GM19023 (cell line): ENCODE results near the gene TYROBP.
"Not testable (repeated sequence)": the region's sequence is repeated elsewhere in the genome, so short reads cannot be mapped to it uniquely, and the experiment has no call there.

ENCODE experiments used
- ATAC-seq: cut with Tn5 transposase; IDR thresholded peaks from one replicate; pipeline ENCODE4 v1.9.1; 2021; ENCODE audit warnings: mild to moderate bottlenecking, moderate library complexity; ENCODE audit not compliant: unreplicated experiment

TYROBP gene

DNA sequence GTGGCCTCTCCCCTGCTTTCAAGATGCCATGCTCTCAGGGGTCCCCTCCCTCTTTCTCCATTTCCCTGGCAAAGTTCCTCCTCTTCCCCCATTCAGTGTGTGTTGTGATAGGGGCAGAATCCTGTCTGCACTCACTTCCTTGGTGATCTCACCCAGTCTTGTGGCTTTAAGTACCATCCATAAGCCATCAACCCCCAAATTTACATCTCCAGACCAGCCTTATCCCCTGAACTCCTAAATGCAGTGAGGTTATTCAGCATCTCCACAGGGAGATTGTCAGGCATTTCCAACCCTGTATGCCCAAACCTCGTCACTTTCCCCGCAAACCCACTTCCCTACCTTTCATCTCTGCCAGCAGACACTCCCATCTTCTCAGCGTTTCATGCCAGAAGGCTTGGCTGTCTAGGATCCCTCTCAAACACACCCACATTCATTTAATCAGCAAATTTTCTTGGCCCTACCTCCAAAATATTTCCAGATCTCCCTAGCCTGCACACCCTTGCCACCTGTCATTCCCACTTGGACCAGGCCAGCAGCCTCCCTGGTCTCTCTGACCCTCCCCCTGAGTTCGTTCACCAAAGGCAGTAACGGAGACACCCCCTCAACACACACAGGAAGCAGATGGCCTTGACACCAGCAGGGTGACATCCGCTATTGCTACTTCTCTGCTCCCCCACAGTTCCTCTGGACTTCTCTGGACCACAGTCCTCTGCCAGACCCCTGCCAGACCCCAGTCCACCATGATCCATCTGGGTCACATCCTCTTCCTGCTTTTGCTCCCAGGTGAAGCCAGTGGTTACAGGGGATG, 6.0 kb downstream of the TYROBP start, which contains the start of gene HCST:
HCST (plus strand) TSS at position 676 of the 808 bp plus-strand sequence; CDS start at position 741, 65 bp downstream.
- ATAC-seq, result no peak

DNA sequence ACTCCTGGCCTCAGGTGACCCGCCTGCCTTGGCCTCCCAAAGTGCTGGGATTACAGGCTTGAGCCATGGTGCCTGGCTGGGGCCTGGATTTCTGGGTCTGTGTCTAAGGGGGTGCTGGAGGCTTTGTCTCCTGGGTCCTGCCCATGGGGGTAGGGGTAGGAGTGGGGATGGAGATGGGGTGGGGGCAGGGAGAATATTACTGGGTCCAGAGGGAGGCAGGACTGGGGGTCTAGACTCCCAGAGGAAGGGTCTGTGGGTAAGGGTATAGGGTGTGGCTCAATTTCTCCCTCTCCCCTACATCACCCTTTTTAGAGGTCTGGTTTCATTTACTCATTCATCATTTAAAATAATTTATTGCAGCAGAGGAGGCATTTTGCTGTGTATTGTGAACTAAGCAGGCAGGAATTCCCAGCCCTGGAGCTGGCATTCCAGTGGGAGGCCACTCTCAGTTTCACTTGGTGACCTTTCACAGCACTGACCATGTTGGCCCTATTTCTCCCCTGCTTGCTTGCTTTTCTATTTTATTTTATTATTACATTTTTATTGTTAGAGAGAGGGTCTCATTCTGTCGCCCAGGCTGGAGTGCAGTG, 6.9 kb downstream of the TYROBP start:
- ATAC-seq, result no peak

DNA sequence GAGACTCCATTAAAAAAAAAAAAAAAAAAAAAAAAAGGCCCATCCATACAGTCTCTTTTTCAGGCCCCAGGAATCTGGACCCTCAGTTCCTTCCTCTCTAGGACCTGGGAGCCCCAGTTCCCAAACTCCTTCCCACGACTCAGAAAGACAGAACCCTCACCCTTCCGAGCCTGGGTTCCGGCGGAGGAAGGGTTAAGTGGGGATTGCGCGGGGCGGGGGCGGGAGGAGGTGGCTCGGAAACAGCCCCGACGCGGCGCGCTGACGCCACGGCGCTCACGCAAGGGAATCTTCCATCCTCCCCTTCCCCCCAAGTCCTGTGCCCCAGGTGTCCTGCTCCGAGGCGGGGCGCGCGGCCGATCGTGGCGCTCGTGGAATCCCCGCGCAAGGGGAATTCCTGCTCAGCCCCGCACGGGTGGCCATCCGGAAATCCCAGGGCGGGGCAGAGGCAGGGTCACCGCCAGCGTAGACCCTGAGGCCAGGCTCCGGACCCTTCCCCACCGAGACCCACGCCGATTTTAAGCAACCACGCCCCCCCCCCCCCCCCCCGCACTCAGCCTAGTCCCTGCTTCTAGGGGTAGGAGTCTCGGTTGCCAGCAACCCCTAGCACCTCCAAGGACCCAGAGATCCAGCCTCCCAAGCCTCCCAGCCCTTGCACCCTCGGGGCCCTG, 8.4 kb downstream of the TYROBP start:
- no peak for ATAC-seq

DNA sequence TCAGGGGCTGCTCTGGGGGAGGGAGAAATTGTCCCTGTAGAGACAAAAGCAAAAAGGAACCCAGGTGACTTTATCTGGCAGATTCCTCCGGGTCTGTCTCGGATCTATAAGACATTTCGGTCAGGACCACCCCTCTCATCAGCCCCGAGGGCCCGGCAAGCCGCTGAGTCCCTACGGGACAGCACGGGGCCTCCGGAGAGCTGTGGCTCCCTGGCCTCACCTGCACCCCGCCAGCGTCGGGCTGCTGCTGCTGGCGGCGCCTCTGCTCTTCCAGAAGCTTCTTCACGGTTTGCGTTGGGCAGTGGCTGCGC, 9.6 kb downstream of the TYROBP start:
- ATAC-seq, result no peak

DNA sequence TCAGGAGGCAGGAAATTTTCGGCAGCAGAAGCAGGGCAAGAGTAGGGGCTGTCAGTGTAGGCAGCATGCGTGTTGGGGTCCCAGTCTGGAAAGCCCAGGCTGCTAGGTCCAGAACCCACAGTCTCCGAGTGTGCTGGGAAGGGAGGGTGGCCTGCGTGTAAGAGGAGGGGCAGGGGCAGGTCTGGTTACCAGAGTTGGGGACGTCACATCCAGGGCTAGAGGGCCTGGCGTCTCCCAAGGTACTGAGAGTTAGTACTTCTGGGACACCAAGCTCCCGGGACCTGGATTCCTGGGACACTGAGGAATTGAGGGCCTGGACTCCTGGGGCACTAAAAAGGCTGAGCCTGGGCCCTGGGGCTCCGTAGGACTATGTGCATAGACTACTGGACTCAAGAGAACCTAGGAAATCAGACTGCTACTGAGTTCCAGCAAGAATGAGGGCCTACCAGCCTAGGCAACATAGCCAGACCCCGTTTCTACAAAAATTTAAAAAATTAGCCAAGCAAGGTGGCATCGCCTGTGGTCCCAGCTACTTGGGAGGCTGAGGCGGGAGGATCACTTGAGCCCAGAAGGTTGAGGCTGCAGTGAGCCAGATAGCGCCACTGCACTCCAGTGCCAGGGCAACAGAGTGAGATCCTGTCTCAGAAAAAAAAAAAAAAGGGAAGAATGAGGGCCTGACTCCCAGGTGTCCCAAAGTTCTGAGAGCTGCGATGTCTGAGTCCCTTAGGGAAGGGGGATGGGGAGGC, 10.2 kb downstream of the TYROBP start:
- ATAC-seq, result no peak

DNA sequence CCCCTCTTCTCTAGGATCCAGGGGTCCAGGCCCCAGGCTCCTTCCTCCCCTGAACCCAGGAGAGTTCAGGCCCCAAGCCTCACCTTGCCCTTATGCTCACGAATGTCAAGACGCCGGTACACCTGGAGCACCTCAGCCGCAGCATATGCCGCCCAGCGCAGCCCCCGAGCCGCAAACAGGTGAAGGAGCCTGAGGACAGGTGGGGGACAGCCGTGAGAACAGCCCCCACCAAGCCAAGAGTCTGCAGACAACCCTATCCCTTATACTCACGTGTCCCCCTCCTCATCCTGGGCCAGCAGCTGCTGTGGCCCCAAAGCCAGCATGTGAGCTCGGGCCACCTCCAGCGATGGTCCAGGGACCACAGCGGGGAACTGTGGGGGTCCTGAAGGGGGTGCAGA, 11.5 kb downstream of the TYROBP start:
- no peak for ATAC-seq

DNA sequence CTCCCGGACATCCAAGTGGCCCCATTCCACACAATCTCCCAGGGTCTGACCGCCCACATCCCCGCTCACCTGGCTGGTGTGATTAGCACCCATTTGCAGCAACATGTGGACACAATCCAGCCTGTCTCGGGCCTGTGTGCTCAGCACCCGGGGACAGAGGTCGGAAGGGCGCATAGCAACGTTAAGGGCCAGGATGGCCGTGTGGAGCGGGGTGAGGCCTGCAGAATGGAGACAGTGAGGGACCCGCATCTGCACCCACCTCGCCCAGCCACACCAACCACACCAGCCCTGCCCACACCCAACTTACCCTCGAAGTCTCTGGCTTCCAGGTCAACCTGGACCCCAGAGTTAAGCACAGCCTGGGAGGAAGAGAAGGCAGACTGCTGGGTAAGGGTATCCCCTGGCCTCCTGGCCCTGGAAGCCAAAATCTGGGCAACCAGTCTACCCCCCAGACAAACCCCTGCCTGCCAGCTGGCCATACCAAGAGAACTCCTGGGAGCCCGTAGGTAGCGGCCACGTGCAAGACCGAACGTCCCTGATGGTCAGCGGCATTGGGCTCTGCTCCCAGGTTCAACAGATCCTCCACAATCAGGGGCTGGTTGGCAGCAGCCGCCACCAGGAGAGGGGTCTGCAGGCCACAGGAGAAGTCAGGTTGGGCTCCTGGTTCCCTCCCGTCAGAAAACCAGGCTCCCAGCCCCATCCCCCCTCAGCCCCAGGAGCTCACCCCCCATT, 12.0 kb downstream of the TYROBP start:
- no peak for ATAC-seq

DNA sequence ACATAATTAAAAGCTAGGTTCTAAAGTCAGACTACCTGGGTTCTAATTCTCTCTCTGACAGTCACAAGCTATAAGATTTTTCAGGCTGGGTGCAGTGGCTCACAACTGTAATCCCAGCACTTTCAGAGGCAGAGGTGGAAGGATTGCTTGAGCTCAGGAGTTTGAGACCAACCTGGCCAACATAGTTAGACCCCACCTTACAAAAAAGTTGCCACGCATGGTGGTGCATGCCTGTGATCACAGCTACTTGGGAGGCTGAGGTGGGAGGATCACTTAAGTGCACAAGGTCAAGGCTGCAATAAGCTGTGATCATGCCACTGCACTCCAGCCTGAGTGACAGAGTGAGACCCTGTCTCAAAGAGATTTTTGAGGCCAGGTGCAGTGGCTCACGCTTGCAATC, 13.8 kb downstream of the TYROBP start:
- ATAC-seq, result no peak

DNA sequence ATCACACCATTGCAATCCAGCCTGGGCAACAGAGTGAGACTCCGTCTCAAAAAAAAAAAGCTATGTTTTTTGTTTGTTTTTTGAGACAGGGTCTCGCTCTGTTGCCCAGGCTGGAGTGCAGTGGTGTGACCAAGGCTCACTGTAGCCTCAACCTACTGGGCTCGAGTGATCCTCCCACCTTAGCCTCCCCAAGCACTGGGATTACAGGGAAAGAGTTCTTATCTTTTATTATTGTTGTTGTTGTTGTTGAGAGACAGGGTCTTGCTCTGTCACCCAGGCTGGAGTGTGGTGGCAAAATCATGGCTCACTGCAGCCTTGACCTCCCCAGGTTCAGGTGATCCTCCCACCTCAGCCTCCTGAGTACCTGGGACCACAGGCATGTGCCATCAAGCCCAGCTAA, 16.3 kb downstream of the TYROBP start:
- not testable (repeated sequence) for ATAC-seq

DNA sequence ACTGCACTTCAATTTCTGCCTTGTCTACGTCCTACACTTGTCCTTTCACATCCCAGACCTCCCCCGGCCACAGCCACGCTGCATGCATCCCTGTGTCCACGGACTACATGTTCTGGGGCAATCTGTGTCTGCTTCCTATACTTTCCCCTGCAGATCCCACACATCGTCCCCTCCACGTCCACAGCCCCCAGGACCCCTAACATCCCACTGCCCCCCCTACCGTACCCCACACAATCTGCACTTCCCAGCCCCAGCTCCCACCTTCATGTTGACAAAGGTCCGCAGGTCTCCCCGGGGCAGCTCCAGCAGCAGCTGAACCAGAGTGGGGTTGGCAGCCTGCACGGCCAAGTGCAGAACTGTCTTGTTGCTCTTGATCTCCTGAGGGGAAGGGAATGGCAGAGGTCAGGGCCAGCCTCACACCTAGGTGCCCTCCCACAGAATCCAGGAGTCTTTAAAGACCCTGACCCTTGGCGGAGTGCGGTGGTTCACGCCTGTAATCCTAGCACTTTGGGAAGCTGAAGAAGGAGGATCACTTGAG, 17.9 kb downstream of the TYROBP start:
- ATAC-seq, result no peak

DNA sequence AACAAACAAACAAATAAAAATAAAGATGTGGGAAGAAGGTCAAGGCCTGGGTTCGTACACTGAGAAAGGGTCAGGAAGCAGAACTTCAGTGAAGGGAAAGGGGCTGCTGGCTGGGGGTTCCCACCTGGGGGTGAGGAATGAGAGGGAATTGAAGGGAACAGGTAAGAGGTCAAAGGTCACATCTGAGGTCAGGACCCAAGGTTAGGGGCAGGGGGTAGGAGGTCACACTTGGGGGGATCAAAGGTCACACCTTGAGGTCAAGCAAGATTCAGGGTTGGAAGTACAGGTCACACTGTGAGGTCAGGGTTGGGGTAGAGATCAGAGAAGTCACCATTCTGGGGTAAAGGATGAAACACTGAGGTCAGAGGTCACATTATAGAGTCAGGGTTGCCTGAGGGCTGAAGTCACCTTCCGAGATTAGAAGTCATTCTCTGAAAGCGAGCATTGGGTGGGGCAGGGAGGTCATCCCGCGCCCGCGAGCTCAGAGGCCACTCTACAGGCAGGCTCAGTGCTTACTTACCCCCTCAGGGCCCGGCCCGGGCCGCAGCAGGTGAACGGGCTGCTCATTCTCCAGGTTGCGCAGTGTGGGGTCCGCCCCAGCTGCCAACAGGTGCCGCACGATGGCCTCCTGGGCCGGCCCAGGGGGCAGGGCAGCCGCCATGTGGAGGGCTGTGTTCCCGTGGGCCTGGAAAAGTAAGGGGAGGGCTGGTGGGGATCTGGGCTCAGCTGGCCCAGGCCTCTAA, 18.6 kb downstream of the TYROBP start:
- ATAC-seq, result no peak

DNA sequence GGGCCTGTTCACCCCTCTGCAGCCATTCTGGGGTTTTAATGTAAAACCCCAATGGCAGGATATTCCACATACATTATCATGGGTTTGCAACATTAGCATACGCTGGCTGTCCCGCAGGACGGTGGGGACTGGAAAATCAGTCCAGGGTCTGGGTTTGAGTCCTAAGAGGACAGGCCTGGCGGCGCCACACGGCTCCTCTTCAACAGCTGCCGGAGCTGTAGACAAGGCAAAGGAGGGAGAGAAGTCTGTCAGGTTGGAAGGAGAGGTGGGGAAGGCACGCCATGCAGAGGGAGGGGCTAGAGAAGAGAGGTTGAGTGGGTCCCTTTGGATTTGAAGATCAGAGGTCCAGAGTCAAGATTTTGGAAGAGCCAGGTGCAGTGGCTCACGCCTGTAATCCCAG, 19.7 kb downstream of the TYROBP start:
- no peak for ATAC-seq

DNA sequence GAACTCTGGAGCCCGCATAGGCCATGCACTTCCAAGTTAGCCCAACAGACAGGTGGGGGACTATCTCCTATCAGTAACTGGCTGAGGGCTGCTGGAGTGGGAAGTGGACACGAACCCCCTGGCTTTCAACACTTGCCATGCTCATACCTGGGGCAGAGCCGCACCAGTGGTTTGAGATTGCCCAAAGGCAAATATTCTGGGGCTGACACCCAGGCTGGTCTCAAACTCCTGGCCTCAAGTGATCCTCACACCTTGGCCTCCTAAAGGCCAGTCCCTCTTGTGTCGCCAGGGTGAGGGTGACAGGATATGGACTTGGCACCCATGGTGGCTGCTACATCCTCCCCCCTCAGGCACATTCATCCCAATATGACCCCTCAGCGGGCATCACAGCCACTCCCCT, 20.9 kb downstream of the TYROBP start:
- no peak for ATAC-seq

DNA sequence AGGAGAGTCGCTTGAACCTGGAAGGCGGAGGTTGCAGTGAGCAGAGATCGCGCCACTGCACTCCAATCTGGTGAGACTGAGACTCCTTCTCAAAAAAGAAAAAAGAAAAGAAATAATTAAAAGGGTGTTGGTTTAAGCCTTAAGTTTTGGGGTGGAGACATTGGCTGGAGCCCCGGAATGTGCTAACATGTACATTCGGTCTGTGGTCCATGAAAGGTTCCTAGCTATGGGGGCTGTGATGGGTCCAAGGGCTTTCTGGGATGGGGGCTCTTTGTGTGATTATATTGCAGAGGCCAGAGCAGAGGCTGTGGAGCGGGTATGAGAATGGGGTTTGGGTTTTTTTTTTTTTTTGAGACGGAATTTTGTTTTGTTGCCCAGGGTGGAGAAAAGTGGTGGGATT, 22.2 kb downstream of the TYROBP start:
- ATAC-seq, result no peak

DNA sequence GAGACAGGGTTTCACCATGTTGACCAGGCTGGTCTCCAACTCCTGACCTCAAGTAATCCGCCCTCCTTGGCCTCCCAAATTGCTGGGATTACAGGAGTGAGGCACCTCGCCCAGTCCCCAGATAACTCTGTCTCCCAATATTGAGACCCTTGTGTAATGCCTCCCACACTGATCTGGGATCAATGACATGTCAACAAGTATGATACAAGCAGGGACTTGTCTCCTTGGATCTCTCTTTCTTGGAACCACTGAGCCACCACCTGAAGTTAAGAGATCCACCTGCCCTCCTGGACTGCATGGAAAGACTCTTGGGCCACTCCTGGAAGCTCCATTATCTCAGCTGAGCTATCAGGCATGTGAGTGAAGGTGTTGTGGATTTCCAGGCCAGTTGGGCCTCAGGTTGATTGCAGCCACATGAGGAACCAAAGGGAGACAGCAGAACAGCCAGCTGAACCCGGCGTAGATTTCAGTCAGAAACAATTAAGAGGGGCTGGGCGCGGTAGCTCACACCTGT, 22.8 kb downstream of the TYROBP start:
- no peak for ATAC-seq

DNA sequence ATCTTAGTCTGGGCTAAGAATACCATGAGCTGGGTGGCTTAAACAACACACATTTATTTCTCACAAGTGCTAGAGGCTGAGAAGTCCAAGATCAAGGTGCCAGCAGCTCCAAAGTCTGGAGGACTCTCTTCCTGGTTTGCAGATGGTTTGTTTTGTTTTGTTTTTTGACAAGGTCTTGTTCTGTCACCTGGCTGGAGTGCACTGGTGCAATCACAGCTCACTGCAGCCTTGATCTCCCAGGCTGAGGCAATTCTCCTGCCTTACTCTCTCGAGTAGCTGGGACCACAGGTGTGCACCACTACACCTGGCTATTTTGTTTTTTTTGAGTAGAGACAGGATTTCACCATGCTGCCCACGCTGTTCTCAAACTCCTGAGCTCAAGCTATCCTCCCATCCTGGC, 24.2 kb downstream of the TYROBP start:
- no peak for ATAC-seq

DNA sequence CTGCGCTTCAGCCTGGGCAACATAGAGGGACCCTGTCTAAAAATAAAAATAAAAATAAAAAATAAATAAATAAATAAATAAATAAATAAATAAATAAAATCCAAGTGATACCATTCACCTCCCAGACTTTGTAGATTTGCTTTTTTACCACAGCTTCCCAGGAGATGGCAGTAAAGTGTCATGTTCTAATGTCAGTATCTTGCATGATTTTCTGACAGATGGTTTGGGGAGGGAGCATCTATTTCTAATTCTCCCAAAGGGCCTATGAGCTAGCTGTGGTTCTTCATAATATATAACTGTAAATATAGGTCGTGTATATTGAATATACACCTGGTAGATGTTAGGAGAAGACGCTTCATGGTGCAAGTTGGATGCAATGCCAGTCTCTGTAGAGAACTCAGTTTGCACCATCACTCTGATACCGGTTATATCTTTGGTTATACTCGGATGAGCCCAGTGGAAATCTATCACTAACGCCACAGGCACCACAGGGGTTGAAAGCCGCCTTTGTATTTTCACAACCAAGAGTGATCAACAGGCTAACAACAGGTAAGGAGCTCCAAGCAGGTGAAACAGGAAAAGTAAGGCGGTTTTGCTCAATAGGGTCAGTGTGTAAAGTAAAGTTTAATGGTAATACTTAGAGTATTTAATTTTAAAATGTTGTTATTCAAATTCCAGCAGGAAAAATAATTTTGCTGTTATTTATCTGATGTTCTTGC, 25.8 kb downstream of the TYROBP start:
- ATAC-seq, result no peak

DNA sequence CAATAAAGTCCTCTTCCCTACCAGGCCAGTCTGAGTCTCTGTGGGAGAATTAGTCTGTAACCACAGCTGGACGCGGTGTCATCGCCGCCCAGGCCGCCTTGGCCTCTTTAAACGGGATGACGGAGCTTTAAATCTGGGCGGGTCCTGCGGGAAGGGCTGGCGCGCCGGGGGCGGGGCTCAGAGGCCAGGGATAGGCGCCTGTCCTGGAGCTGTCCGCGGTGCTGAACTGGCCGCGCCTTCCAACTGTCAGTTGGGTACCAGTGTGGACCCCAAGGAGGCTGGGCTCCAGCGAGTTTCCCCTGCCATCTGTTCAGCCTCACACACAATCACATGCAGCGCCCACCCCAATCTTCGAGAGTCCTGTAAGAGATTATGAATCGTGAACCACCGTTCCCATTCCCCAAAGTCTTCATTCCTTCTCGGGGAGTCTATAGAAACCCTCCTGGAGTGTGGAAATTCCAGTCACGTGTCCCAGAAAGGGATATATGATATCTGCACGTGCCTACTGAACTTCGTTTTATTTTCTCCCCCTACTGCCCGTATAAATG, 28.3 kb downstream of the TYROBP start:
- no peak for ATAC-seq

DNA sequence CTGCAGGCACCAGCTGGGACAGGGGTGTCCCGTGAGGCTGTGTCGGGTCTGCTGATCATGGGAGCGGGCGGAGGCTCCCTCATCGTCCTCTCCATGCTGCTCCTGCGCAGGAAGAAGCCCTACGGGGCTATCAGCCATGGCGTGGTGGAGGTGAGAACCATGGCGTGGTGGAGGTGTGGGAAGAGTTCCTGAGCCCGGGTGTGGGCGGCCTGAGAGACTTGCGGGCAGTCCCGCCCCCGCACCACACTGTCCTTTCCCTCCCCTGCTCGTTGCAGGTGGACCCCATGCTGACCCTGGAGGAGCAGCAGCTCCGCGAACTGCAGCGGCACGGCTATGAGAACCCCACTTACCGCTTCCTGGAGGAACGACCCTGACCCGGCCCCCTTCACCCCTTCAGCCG, 29.0 kb downstream of the TYROBP start:
- no peak for ATAC-seq
